HL-60 (cell line): ENCODE measurements around the gene SLC26A1.

Experiments
- DNase-seq, 2 experiments: peaks; one replicate each; pipeline ENCODE4 v3.0.0-alpha.2; 2010 to 2020; ENCODE audit warnings: low read depth in 1 of 2, low spot score in 1 of 2
- H3K27ac ChIP-seq: fragments of 250-450 bp; sonication (Bioruptor Pico); replicated peaks from 2 replicates; pipeline ENCODE4 v1.5.1; 2020; ENCODE audit warnings: mild to moderate bottlenecking, moderate library complexity
- H3K27me3 ChIP-seq: fragments of 250-450 bp; sonication (Bioruptor Pico); 2 replicates; pipeline ENCODE4 v1.5.1; 2021; ENCODE audit warnings: mild to moderate bottlenecking, moderate library complexity; ENCODE audit not compliant: insufficient read depth, poor library complexity, severe bottlenecking
- H3K4me3 ChIP-seq: replicated peaks from 2 replicates; pipeline ENCODE4 v1.5.1; 2011; ENCODE audit warnings: mild to moderate bottlenecking, control low read depth, low read length; ENCODE audit not compliant: insufficient read depth
- CTCF ChIP-seq: IDR thresholded peaks from one replicate; pipeline ENCODE4 v1.5.1; 2011; ENCODE audit warnings: low read length, control low read depth, inconsistent platforms; ENCODE audit not compliant: insufficient read depth
- GABPA ChIP-seq: IDR thresholded peaks from 2 replicates; pipeline ENCODE4 v1.6.1; 2012; ENCODE audit warnings: low read depth
- POLR2AphosphoS5 ChIP-seq: IDR thresholded peaks from 2 replicates; pipeline ENCODE4 v1.6.1; 2012; ENCODE audit warnings: low read depth
- REST ChIP-seq: IDR thresholded peaks from 2 replicates; pipeline ENCODE4 v1.6.1; 2012; ENCODE audit warnings: low read depth; ENCODE audit not compliant: insufficient replicate concordance
- SPI1 ChIP-seq: IDR thresholded peaks from 2 replicates; pipeline ENCODE4 v1.6.1; 2012; ENCODE audit warnings: low read depth, mild to moderate bottlenecking, borderline replicate concordance

Gene SLC26A1

GRCh38 chr4:1026115-1026514, 32.9 kb upstream of the SLC26A1 start:
- H3K27me3 ChIP-seq = no peaks in the 10 kb centered on the region
- DNase-seq = peak in 1 of 2 experiments; percentile 10
- TF ChIP-seq POLR2AphosphoS5 (no peak), REST (no peak), CTCF (no peak), SPI1 (no peak), GABPA (no peak)
- no peak overlapping the region for H3K4me3 ChIP-seq
- H3K27ac ChIP-seq = no peak overlapping the region

DNA sequence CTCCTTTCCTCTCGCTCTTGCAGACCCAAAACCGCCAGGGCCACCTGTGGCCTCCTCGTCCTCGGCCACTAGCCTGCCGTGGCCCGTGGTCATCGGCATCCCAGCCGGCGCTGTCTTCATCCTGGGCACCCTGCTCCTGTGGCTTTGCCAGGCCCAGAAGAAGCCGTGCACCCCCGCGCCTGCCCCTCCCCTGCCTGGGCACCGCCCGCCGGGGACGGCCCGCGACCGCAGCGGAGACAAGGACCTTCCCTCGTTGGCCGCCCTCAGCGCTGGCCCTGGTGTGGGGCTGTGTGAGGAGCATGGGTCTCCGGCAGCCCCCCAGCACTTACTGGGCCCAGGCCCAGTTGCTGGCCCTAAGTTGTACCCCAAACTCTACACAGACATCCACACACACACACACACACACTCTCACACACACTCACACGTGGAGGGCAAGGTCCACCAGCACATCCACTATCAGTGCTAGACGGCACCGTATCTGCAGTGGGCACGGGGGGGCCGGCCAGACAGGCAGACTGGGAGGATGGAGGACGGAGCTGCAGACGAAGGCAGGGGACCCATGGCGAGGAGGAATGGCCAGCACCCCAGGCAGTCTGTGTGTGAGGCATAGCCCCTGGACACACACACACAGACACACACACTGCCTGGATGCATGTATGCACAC, 31.8 kb upstream of the SLC26A1 start:
- H3K27ac ChIP-seq = no peak overlapping the region
- TF ChIP-seq REST (no peak), GABPA (no peak), SPI1 (no peak), POLR2AphosphoS5 (no peak), CTCF (no peak)
- DNase-seq = no peak
- H3K4me3 ChIP-seq = no peak overlapping the region
- no peaks in the 10 kb centered on the region for H3K27me3 ChIP-seq

DNA sequence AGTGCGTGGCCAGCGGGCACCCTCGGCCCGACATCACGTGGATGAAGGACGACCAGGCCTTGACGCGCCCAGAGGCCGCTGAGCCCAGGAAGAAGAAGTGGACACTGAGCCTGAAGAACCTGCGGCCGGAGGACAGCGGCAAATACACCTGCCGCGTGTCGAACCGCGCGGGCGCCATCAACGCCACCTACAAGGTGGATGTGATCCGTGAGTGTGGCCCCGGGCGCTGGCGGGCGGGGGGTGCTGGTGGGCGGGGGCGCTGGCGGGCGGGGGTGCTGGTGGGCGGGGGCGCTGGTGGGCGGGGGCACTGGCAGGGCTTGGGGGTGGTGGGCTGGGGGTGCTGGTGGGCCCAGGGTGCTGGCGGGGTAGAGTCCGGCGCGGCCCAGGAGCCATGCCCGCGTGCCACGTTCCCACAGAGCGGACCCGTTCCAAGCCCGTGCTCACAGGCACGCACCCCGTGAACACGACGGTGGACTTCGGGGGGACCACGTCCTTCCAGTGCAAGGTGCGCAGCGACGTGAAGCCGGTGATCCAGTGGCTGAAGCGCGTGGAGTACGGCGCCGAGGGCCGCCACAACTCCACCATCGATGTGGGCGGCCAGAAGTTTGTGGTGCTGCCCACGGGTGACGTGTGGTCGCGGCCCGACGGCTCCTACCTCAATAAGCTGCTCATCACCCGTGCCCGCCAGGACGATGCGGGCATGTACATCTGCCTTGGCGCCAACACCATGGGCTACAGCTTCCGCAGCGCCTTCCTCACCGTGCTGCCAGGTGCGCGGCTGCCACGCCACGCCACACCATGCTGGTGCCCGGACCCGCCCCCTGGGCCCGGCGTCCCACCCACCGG, 30.9 kb upstream of the SLC26A1 start:
- no peaks in the 10 kb centered on the region for H3K27me3 ChIP-seq
- no peak for DNase-seq

DNA sequence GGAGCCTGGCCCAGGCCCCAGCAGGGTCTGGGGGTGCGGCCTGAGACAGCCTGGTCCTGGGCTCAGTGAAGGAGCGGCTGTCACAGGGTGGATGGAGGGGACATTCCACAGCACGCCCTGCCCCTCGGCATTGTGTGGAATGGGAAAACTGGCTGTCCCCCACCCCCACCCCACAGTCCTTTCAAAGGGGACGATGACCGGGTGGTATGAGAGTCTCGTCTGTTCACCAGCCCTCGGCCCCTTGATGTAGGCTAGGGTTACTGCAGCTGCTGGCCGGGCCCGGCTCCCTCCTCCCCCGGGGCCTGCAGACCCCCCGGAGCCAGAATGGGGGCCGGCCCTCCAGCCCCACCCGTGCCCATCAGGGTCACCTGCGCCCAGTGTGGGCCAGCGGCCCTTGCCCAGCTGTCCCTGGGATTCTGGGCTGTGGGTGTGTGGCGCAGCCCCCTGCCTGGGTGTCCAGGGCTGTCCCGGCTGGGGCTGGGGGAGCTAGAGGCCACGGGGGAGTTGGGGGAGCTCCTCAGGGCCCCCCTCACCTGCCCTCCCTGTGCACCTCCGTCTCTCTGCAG, 30.0 kb upstream of the SLC26A1 start:
- no peak for DNase-seq
- H3K4me3 ChIP-seq = no peak overlapping the region
- TF ChIP-seq POLR2AphosphoS5 (no peak), CTCF (no peak), REST (no peak), GABPA (no peak), SPI1 (no peak)
- H3K27me3 ChIP-seq = no peaks in the 10 kb centered on the region
- H3K27ac ChIP-seq = no peak overlapping the region

More for the DNA sequence above, 30.9 kb upstream of the SLC26A1 start:
- H3K27ac ChIP-seq = no peak overlapping the region
- H3K4me3 ChIP-seq = no peak overlapping the region
- TF ChIP-seq POLR2AphosphoS5 = no peak
